ENCODE data around the gene TMEM141.
"Not testable (repeated sequence)": the region's sequence is repeated elsewhere in the genome, so short reads cannot be mapped to it uniquely, and the experiment has no call there.

The TMEM141 gene

DNA sequence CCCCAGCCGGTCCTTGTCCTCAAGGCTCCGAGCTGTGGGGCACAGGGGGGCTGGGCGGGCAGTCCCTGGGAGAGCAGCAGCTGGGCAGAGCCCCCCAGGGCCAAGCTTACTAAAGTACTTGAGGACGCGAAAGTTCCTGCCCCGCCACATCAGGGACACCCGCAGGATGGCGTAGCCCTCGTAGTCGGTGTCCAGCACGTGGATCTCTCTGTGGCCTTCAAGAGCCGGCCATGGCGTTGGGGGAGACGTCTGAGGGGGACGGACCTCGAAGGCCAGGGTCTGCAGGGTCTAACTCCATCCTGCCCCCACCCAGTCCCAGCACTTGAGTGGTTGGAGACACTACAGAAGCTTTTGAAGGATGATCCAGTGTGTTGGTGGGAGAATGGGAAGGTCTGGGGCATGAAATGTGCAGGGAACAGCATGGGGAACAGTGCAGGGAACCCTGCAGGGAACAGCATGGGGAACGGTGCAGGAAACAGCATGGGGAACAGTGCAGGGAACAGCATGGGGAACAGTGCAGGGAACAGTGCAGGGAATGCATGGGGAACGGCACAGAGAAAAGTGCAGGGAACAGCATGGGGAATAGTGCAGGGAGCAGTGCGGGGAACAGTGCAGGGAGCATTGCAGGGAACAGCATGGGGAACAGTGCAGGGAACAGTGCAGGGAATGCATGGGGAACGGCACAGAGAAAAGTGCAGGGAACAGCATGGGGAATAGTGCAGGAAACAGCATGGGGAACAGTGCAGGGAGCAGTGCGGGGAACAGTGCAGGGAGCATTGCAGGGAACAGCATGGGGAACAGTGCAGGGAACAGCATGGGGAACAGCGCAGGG is 35.6 kb upstream of the TMEM141 start:
- not testable (repeated sequence) for DNase-seq

DNA sequence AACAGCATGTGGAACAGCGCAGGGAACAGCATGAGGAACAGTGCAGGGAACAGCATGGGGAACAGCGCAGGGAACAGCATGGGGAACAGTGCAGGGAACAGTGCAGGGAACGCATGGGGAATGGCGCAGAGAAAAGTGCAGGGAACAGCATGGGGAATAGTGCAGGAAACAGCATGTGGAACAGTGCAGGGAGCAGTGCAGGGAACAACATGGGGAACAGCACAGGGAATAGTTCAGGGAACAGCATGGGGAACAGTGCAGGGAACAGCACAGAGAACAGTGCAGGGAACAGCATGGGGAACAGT is 35.1 kb upstream of the TMEM141 start:
- no peak for DNase-seq

DNA sequence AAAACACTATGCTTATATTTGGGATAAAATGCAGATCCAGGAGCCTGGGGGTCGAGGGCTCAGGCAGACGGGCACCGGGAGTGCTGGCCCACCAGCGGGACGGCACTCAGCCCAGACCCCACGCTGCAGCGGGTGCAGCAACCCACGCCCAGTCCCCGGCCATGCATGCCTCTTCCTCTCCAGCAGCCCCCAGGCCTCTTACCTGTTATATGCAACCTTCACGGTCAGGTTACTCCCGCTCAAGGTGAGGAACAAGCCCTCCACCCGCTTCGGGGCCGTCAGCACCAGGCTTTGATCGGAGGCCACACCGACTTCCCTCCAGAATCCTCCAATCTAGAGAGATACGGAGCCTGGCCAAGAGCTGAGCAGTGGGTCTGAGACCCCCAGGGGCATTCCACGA is 34.3 kb upstream of the TMEM141 start:
- DNase-seq, result no peak

DNA sequence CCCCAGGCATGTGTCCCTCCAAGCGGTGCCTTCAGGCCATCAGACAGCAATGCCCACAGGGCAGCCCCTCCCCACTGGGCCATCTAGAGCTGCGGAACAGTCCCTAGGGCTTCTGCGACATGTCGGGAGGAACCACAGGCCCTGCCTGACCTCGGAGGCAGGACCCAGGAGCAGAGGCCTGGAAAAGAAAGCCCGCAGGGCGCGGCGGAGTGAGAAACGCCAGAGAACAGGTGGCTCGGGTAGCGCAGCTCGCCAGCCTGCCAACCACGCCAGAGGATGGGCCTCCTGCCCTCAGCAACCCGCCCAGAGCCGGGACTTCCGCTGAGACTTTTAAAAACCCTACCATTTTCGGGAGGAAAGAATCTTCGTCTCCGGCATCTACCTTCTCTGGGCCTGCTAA is 33.8 kb upstream of the TMEM141 start:
- DNase-seq, result no peak

DNA sequence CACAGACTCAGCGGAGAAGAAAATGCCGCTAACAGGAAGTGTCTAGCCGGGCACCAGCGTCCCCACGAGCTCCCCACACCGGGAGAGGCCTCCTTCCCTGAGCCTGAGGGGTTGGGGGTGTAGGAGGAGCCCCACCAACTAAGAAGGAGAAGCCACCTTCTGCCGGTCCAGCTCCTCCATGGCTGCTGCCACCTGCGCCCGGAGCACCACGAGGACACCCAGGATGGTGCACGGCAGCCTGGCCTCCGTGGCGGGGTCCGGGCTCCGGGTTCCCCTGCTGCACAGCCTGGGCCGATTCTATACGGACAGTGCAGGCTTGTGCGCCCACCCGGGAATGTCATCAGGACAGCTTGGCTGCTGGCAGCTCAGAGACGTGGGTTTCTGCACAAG is 33.4 kb upstream of the TMEM141 start:
- DNase-seq, result no peak

DNA sequence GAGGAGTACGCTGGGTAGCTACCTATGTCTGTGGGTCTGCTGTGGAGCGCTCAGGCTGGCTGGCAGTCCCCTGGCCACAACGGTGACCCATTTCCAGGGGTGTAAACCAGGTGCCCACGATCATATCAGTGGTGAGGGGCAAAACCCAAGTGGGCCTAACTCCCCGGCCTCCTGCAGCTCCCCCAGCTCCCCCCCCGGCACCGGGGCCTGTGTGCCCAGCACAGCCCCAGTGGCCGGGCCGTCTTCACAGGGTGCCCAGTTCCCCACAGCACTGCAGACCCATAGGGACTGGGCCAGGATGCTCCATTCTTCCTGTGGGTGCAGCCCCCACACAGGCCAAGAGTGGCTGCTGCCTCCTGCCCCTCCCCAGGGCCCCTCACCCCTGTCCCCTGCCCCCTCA is 32.1 kb upstream of the TMEM141 start:
- no peak for DNase-seq

DNA sequence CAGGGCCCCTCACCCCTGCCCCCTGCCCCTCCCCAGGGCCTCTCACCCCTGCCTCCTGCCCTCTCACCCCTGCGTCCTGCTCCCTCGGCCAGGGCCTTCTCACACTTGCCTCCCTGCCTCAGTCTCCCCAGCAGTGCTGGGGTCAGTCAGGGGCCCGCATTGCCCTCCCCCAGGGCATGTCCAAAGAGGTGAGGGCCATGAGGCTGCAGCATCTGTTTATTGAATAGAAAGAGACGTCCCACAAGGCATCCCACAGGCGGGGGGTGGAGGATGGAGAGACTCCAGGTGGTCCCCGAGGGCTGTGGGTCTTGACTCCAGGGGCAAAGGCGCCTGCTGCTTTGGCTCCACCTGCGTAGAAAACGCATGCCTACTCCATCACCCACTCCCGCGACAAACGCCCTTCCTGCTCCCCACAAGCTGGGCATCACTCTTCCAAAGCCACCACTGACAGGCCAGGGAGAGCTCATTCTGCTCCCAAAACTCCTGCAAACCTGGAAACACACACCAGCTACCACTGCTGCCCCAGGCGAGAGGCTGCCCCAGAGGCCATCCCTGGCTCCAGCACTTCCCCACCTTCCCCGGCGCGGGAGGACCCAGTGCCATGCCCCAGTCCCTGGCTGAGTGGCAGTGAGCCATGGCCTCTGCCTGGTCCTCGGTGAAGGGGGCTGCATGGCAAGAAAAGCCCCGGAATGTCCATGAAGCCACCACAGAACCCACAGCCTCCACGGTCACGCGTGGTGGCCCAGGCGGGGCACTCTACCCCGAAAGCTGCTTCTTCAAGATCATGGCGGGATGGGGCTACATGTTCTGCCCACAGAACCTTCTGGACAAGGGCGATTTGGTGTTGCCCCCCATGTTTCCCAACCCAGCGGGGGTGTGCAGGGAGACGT is 31.5 kb upstream of the TMEM141 start:
- no peak for DNase-seq

DNA sequence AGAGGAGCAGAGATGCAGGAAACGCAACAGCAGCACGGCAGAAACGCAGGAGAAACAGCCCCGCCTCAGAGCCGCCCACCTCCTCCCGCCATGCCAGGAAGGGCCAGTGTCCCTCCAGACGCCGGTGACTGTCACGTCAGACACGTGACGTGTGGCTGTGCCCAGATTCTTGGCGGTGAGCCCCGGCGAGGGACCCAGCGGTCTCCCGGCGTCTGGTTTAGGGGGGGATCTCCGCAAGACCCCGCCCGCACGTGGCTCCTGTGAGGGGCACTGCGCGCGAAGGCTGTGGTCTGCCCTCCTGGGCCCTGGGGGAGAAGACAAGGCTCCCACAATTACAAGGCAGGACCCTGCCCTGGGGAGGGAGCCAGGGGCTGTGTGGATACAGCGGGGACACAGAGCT is 30.7 kb upstream of the TMEM141 start:
- DNase-seq, result no peak

DNA sequence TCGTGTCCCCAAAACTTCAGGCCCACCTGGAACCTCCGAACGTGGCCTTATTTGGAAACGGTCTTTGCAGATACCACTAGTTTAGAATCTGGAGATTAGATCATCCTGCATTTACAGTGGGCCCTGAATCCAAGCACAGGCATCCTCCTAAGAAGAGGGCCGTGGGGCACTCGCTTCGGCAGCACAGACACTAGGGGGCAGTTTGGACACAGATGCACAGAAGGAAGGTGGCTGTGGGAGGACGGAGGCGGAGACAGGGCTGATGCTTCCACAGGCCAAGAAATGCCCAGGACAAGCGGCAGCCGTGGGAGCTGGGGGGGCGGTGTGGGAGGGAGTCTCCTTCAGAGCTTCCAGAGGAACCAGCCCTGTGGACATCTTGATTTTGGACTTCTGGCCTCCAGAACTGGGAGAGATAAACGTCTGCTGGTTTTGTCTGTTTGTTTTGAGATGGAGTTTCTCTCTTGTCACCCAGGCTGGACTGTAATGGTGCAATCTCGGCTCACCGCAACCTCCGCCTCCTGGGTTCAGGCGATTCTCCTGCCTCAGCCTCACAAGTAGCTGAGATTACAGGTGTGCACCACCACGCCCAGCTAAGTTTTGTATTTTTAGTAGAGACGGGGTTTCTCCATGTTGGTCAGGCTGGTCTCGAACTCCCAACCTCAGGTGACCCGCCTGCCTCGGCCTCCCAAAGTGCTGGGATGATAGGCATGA is 30.2 kb upstream of the TMEM141 start:
- peak; percentile 56 for DNase-seq

DNA sequence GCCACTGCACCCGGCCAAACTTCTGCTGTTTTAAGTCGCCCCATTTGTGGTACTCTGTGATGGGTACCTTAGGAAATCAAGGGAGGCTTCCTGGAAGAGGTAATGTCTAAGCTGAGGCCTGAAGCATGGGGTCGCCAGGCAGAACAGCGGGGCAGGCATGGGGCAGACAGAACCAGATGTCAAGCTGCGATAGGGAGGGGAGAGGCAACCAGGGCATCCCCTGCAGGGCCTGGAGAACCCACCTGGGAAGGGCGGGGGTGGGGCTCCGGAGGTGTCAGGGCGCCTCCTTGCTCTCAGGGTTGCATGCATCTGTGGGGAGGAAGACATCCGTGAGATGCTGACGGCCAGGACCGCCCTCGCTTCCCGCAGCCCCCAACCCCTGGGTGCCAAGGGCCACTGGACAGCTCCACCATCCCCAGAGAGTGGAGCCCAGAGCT is 29.6 kb upstream of the TMEM141 start:
- no peak for DNase-seq

DNA sequence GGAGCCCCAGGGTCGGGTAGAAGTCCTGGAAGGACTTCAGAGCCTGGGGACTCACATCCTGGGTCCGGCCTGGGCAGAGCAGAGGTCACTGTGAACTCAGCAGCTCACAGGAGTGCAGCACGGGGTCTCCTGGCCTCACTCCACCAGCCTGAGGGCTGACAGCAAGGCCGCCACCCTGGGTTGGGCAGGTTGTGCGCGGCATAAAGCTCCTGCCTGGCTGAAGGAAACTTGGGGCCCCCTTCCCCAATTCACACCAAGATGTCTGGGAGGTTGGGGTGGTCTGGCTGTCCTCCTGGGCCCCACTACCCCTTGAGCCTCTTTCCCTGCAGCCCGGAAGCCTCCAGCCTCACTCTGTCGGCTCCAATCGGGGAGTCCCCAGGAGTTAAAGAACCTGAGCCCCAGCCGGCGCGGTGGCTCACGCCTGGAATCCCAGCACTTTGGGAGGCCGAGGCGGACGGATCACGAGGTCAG is 28.9 kb upstream of the TMEM141 start:
- no peak for DNase-seq

DNA sequence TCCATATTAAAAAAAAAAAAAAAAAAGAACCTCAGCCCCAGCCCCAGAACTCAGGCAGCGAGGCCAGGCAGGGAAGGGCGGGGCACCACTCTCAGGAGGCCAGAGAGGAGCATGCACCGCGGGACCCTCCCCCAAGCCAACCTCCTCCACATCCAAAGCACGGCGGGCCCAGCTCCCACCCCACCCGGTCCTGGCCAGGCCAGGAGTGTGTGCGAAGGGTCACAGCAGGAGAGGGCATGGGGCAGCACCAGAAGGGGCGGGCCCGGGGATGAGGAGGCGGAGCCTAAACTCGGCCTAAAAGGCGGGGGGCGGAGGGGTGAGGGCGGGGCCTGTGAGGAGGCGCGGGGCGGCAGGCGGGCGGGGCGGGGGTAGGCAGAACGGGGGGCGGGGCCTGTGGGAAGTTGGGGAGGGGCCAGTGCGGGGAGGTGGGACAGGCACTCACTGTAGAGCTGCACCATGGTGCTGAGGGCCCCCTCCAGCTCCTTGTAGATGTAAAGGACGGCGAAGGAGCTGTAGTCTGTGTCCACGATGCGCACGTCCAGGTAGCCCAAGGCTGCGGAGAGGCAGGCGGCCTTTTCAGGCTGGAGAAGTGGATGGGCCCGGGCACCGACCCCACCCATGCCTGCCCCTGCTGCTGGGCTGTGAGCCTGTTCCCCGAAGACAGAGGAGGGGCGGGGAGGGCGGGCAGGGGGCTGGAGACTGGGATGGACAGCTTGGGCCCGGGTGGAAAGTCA is 28.1 kb upstream of the TMEM141 start:
- peak; percentile 80 for DNase-seq

DNA sequence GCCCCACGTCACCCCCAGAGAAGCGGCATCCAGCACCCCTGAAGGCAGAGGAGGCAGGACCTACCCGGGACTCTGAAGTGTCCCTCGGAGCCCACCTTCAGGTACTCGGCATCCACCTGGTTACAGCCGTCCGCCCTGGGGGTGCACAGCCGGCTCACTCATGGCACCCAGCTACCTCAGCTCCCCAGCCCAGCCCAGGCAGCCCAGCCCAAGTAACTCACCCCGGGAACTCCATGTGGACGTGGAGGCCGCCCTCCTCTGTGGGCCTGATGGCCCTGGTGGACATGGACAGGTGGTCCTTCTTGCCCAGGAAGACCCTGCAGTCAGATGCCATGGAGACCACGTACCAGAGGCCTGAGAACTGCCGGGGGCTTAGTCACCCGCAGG is 27.5 kb upstream of the TMEM141 start:
- DNase-seq, result no peak

DNA sequence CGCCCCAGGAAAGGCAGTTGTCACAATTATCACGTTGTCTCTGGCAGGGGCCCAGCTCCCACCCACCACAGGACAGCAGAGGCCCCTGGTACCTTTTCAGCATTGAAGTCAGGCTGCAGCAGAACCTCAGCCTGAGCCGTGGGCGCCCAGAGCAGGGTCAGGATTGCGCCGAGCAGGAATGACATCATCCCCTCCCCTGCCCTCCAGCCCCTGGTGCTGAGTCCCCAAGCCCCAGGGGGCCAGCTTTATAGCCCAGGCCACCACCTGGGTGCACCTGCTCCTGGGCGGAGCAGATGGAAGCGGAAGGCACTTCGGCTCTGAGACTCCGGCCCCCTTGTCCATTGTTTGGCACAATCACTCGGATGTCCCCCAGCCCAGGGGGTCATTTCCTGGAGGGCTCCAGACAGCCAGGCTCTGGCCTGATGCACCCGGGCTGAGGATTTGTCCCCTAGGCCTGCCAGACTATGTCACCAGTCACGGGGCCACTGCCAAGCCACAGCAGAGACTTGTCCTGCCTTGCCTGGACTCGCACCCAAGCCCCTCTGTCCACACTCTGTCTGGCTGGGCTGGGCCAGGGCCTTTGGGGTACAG is 26.7 kb upstream of the TMEM141 start, which contains the start of gene LCN15:
Gene LCN15 (minus strand): TSS at position 218 of the 591 bp plus-strand sequence. CDS start 30 bp downstream, at position 188.
- no peak for DNase-seq

DNA sequence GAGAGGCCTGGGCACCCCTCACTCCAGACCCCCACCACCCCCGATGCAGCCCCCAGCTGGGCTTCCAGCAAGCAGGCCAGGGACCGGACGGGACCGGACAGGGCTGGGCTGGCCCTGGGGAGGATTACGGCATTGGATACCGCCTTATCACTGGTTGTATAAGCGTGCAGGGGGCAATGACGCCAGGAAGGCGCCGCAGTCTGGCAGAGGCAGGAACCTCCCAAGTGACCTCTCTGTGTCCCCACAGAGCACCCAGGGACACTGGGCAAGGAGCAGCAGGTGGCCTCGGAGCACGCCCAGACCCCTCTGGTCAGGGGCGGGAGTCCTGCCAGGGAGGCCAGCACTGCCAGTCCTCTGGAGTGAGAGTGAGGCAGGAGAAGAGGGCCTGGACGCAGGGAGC is 26.1 kb upstream of the TMEM141 start:
- DNase-seq, result no peak

DNA sequence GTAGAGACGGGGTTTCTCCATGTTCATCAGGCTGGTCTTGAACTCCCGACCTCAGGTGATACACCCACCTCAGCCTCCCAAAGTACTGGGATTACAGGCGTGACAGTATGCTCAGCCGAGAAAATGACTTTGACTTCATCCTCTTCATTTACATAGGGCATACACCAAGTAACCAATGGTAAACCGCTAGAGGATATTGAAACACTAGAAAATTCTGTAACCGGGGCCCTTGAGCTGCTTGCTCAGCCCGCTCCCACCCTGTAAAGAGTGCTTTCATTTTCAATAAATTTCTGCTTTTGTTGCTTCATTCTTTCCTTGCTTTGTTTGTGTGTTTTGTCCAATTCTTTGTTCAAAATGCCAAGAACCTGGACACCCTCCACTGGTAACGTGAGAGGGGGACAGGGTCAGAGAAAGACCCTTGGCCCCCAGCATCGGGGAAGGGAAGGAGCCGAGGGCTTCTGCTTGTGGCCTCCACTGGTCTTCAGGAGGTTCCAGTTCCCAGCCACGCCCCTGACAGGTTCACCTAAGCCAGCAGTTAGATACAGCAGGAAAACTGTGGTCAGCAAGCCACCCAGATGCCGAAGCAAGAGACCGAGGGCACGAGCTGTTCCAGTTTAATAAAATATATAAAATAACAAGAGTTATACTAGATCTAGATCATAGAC is 25.3 kb upstream of the TMEM141 start:
- not testable (repeated sequence) for DNase-seq

DNA sequence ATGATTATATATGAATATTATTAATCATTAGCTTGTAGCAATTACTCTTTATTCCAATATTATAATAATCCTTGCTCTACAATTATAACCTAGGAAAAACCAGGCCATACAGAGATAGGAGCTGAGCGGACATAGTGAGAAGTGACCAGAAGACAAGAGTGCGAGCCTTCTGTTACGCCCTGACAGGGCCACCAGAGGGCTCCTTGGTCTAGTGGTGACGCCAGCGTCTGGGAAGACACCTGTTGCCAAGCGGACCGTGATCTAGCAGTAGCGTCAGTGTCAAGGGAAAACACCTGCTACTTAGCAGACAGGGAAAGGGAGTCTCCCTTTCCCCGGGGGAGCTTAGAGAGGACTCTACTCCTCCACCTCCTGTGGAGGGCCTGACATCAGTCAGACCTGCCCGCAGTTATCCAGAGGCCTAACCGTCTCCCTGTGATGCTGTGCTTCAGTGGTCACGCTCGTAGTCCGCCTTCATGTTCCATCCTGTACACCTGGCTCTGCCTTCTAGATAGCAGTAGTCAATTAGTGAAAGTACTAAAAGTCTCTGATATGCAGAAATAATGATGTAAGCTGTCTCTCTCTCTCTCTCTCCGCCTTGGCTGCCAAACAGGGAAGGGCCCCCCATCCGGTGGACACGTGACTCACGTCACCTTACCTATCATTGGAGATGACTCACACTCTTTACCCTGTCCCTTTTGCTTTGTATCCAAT is 24.6 kb upstream of the TMEM141 start:
- peak; percentile 60 for DNase-seq

DNA sequence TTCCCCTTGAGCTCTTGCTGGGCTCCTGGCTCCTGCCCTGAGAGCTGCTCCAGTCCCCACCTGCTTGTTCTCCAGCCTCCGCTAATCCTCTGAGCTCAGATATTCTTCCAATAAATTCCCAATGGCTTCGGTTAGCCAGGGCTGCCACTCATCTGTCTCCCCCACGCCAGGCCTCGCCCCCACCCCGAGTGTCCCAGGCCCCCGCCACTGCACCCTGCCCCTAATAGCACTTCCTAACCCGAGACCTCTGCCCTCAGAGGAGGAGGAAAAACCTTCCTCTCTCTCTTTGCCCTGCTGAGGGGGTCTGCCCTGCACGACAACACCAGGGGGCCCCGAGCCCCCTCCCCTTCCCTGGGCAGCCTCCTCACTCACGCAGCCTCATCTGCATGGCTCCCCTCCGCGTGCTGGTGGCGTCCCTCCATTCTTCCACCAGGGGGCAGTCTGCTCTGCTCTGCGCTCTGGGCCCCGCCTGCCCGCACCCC is 21.4 kb upstream of the TMEM141 start:
- DNase-seq, result peak; percentile 78

DNA sequence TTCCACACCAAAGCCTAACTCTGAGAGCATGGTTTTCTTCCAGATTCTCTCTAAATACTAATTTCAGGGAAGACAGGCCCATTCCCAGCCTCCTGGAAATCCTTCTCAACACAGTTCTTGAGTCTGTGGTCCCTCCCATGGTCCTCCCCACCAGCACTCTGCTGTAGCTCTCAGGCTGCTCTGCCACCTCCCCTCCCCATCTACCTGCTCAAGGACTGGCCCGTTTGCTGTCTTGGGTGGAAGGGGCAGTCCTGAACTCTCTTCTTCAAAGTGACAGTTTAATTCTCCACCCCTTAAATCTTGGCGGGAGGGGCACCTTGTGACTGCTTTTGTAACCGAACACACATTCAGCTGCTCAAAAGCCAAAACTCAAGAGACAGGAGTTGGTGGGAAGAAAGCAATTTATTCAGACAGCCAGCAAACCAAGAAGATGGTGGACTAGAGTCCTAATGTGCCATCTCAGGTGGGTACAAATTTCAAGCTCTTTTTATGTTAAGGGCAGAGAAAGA is 19.2 kb upstream of the TMEM141 start:
- no peak for DNase-seq

DNA sequence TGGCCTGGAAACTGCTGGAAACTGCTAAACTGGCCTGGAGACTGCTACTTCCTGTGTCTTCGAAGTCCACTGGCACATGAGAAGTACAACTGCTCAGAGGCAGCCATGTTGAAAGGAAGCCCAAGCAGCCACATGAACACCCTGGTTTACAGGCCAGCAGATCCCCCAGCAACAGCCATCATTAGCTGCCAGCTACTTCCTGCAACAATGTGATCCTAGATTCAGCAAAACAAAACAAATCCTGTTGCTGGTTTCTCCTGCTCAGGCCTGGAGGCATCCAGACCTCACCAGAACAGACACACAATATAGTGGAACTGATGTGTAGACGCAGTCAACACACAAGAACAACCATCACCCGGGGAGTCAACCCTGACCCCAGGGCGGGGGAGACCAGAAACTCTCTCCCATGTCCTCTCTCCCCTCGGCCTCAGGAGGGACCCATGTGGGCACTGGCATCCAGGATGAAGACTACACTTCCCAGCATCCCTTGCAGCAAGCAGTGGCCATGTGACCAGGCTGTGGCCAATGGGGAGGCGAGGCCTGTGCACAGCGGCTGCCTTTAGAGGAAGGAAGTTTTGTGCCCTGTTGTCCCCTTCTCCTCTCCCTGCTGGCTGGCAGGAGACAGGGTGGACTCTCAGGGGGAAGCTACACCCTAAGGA is 17.6 kb upstream of the TMEM141 start:
- DNase-seq, result peak; percentile 59
